RPMI7951 (cell line): ENCODE measurements around the gene C1orf35. TPM values are rescaled to one million over a fixed set of nuclear protein-coding genes. Genes with fewer than 3 reads are reported as not detected.

Experiments used
- DNase-seq: peaks from one replicate; pipeline ENCODE4 v3.0.0-alpha.2; 2012; ENCODE audit warnings: low read depth
- total RNA-seq: library from RNA; depleted of rRNA; stranded (reverse); fragments of >200 nt; shearing (Covaris generic); gene quantifications from 2 replicates; pipeline ENCODE4 v1.2.3, GENCODE V29; 2014

Gene C1orf35
- total RNA-seq, 1 experiment from 2014 or later = 7.8 TPM

GRCh38 chr1:228109073-228109961, 6.2 kb upstream of the C1orf35 start, which contains the start of gene MRPL55:
MRPL55 (minus strand) TSS chr1:228109299; CDS start chr1:228108260, 1,039 bp downstream.
- DNase-seq = peak; percentile 92

- no peak for DNase-seq
These were observed 5.6 kb upstream of the C1orf35 start for GRCh38 chr1:228108742-228109072.

GRCh38 chr1:228108055-228108690, 5.0 kb upstream of the C1orf35 start:
- DNase-seq = no peak

GRCh38 chr1:228107636-228108035, 4.5 kb upstream of the C1orf35 start:
- DNase-seq = no peak

- DNase-seq = no peak
These were observed 3.6 kb upstream of the C1orf35 start for GRCh38 chr1:228106800-228107054.

GRCh38 chr1:228105996-228106799, 3.1 kb upstream of the C1orf35 start:
- no peak for DNase-seq

- no peak for DNase-seq
These were observed 2.3 kb upstream of the C1orf35 start for GRCh38 chr1:228105270-228105995.

GRCh38 chr1:228104526-228105269, 1.6 kb upstream of the C1orf35 start:
- no peak for DNase-seq

GRCh38 chr1:228101994-228102790, 933 bp downstream of the C1orf35 start:
- peak; percentile 35 for DNase-seq

GRCh38 chr1:228101614-228101993, 1.5 kb downstream of the C1orf35 start:
- no peak for DNase-seq

- no peak for DNase-seq
These were observed 2.1 kb downstream of the C1orf35 start for GRCh38 chr1:228100822-228101613.

GRCh38 chr1:228099331-228099732, 3.8 kb downstream of the C1orf35 start:
- DNase-seq = no peak

GRCh38 chr1:228098323-228098931, 4.7 kb downstream of the C1orf35 start:
- DNase-seq = no peak

- no peak for DNase-seq
These were observed 5.6 kb downstream of the C1orf35 start for GRCh38 chr1:228097333-228098081.

- no peak for DNase-seq
These were observed 6.5 kb downstream of the C1orf35 start for GRCh38 chr1:228096416-228097332.

GRCh38 chr1:228095938-228096337, 7.2 kb downstream of the C1orf35 start:
- DNase-seq = no peak

GRCh38 chr1:228095161-228095560, 8.0 kb downstream of the C1orf35 start:
- no peak for DNase-seq
